Measurements from ENCODE around the gene PPP2R2D. TPM values are rescaled to one million over a fixed set of nuclear protein-coding genes. Genes with fewer than 3 reads are reported as not detected.

PPP2R2D gene
- total and polyA plus RNA-seq, 4 donors: 15.6 to 51.4 (median 22.0) TPM

DNA sequence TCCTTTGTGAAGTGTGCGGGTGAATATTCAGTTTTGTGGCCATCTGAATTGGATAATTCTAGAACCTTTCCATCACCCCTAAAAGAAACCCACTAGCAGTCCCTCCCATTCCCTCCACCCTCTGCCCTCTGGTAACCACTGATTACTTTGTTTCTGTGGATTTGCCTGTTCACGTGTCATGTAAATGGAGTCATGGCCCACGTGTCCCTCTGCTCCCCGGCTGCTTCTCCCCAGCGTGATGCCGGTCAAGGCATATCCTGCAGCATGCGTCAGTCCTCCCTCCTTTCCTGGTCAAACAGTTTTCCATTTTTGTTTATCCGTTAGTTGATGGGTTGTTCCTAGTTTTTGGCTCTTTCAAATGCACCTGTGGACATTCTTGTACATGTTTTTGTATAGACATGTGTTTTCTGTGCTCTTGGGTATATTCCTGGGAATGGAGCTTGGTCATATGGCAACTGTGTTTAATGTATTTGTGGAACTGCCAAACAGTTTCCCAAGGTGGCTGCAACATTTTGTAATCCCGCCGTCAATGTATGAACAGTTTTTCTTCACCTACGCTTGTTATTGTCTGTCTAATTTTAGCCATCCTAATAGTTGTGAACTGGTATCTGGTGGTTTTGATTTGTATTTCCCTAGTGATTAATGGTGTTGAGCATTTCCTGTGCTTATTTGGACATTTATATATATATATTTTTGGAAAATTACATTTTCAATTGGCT is 22.4 kb downstream of the PPP2R2D start:
- Histone ChIP-seq H3K36me3 (ENCODE audit: control insufficient read depth in 4 of 4, insufficient read depth in 4 of 4, low read length in 4 of 4) (peaks cover 0 to 8% (median 0%) of the 10 kb centered on the region in 4 donors), H3K4me3 (no peak overlapping the region), H3K9ac (ENCODE audit: insufficient read depth in 1 of 2, low read length in 2 of 2) (no peak overlapping the region), H3K9me3 (ENCODE audit: control insufficient read depth in 4 of 4, insufficient read depth in 3 of 4, low read length in 3 of 4) (peaks cover 0 to 8% (median under 1%) of the 10 kb centered on the region in 4 donors), H3K27ac (ENCODE audit: low read depth in 1 of 2, low read length in 1 of 2) (no peak overlapping the region), H3K4me1 (ENCODE audit: control insufficient read depth in 5 of 5, insufficient read depth in 5 of 5, low read length in 5 of 5) (peaks cover 0 to 17% (median 3%) of the 10 kb centered on the region in 5 donors), H3K27me3 (ENCODE audit: control insufficient read depth in 3 of 3, insufficient read depth in 3 of 3, low read length in 2 of 3) (no peaks in the 10 kb centered on the region)
- TF ChIP-seq, protein P1, sequence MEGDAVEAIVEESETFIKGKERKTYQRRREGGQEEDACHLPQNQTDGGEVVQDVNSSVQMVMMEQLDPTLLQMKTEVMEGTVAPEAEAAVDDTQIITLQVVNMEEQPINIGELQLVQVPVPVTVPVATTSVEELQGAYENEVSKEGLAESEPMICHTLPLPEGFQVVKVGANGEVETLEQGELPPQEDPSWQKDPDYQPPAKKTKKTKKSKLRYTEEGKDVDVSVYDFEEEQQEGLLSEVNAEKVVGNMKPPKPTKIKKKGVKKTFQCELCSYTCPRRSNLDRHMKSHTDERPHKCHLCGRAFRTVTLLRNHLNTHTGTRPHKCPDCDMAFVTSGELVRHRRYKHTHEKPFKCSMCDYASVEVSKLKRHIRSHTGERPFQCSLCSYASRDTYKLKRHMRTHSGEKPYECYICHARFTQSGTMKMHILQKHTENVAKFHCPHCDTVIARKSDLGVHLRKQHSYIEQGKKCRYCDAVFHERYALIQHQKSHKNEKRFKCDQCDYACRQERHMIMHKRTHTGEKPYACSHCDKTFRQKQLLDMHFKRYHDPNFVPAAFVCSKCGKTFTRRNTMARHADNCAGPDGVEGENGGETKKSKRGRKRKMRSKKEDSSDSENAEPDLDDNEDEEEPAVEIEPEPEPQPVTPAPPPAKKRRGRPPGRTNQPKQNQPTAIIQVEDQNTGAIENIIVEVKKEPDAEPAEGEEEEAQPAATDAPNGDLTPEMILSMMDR (IDR thresholded peaks at IDR 0.05; ENCODE audit: control extremely low read depth, extremely low read depth): no peak
- ATAC-seq (ENCODE audit: insufficient read depth, low FRiP score) (no peak), DNase-seq (no peak)
- 86 to 88% methylated on average over 11 of the region's 11 CpGs for WGBS, 2 donors

DNA sequence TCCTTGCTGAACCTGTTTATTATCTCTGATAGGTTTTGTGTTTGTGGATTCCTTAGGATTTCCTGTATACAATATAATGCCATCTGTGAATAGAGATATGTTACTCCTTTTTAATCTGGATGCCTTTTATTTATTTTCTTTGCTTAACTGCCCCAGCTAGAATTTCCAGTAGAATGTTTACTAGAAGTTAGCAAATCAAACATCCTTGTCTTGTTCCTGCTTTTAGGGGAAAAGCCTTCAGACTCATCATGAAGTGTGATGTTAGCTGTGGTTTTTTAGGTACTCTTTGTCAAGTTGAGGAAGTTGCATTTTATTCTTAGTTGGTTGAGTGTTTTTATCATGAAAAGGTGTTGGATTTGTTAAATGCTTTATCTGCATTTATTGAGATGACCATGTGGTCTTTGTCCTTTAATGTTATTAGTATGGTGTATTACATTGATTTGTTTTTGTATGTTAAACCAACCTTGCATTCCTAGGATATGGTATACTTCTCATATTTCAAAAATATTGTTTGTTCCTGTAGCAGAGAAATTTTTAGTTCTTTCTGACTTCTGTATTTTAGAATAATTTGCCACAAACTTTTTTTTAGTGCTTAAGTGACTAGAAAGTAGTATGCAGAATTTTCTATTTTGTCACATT is 24.3 kb downstream of the PPP2R2D start:
- peaks cover 0 to 8% (median 0%) of the 10 kb centered on the region in 4 donors for H3K36me3 ChIP-seq (ENCODE audit: control insufficient read depth in 4 of 4, insufficient read depth in 4 of 4, low read length in 4 of 4)
- peaks cover 0 to 8% (median under 1%) of the 10 kb centered on the region in 4 donors for H3K9me3 ChIP-seq (ENCODE audit: control insufficient read depth in 4 of 4, insufficient read depth in 3 of 4, low read length in 3 of 4)
- H3K9ac ChIP-seq (ENCODE audit: insufficient read depth in 1 of 2, low read length in 2 of 2): no peak overlapping the region
- no peak overlapping the region for H3K4me3 ChIP-seq
- H3K27ac ChIP-seq (ENCODE audit: low read depth in 1 of 2, low read length in 1 of 2): no peak overlapping the region
- TF ChIP-seq, protein P1 (IDR thresholded peaks at IDR 0.05; ENCODE audit: control extremely low read depth, extremely low read depth): no peak
- ATAC-seq (ENCODE audit: insufficient read depth, low FRiP score) (no peak), DNase-seq (no peak)
- H3K27me3 ChIP-seq (ENCODE audit: control insufficient read depth in 3 of 3, insufficient read depth in 3 of 3, low read length in 2 of 3): no peaks in the 10 kb centered on the region
- H3K4me1 ChIP-seq (ENCODE audit: control insufficient read depth in 5 of 5, insufficient read depth in 5 of 5, low read length in 5 of 5): peaks cover 0 to 25% (median 8%) of the 10 kb centered on the region in 5 donors

DNA sequence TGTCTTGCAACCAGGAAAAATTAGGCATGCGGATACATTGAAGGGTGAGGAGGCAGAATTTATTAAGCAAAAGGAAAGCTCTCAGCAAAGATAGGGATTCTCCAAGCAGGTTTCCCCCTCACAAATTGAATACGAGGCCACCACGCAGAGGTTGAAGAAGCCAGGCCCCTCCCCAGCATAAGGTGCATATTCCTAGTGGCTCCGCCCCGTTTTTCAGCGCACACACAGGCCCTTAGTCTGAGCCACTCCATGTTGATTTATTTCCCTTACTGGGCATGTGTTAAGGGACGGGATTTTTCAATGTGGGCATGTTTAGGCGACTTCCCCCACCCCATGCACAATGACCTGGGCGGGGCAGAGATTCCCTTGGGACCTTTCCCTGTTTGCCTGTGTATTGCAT is 24.9 kb downstream of the PPP2R2D start:
- peaks cover 0 to 30% (median 11%) of the 10 kb centered on the region in 5 donors for H3K4me1 ChIP-seq (ENCODE audit: control insufficient read depth in 5 of 5, insufficient read depth in 5 of 5, low read length in 5 of 5)
- TF ChIP-seq, protein P1 (IDR thresholded peaks at IDR 0.05; ENCODE audit: control extremely low read depth, extremely low read depth): no peak
- peaks cover 0 to 8% (median 0%) of the 10 kb centered on the region in 4 donors for H3K36me3 ChIP-seq (ENCODE audit: control insufficient read depth in 4 of 4, insufficient read depth in 4 of 4, low read length in 4 of 4)
- no peak for DNase-seq
- no peak overlapping the region for H3K9ac ChIP-seq (ENCODE audit: insufficient read depth in 1 of 2, low read length in 2 of 2)
- peaks cover 0 to 8% (median under 1%) of the 10 kb centered on the region in 4 donors for H3K9me3 ChIP-seq (ENCODE audit: control insufficient read depth in 4 of 4, insufficient read depth in 3 of 4, low read length in 3 of 4)
- H3K27me3 ChIP-seq (ENCODE audit: control insufficient read depth in 3 of 3, insufficient read depth in 3 of 3, low read length in 2 of 3): no peaks in the 10 kb centered on the region
- no peak for ATAC-seq (ENCODE audit: insufficient read depth, low FRiP score)
- WGBS, 2 donors: 96 to 98% methylated on average over 9 of the region's 9 CpGs
- H3K4me3 ChIP-seq: no peak overlapping the region
- H3K27ac ChIP-seq (ENCODE audit: low read depth in 1 of 2, low read length in 1 of 2): no peak overlapping the region

Data from lung (tissue), 12 donors.